Trophoblast cell (in vitro differentiated cells and primary cell): Measurements from ENCODE around the gene ZNF423.

ENCODE experiments used
- DNase-seq, 2 donors: peaks; one replicate each; pipeline ENCODE4 v3.0.0-alpha.2; 2016
- H2AFZ ChIP-seq: 2 replicates; pipeline ENCODE4 v1.6.1; 2013; ENCODE audit warnings: low read length, moderate library complexity, mild to moderate bottlenecking; ENCODE audit not compliant: insufficient read depth, poor library complexity
- H2AK5ac ChIP-seq: 2 replicates; pipeline ENCODE4 v1.6.1; 2013; ENCODE audit warnings: mild to moderate bottlenecking, low read length
- H2BK120ac ChIP-seq: 2 replicates; pipeline ENCODE4 v1.6.1; 2013; ENCODE audit warnings: low read length, mild to moderate bottlenecking, moderate library complexity; ENCODE audit not compliant: insufficient read depth, poor library complexity
- H2BK12ac ChIP-seq: 2 replicates; pipeline ENCODE4 v1.6.1; 2013; ENCODE audit warnings: mild to moderate bottlenecking, low read length, moderate library complexity
- H2BK5ac ChIP-seq: 2 replicates; pipeline ENCODE4 v1.6.1; 2013; ENCODE audit warnings: low read length, low read depth, moderate library complexity, mild to moderate bottlenecking; ENCODE audit not compliant: poor library complexity
- H3K14ac ChIP-seq: 2 replicates; pipeline ENCODE4 v1.6.1; 2013; ENCODE audit warnings: mild to moderate bottlenecking, low read length
- H3K18ac ChIP-seq: 2 replicates; pipeline ENCODE4 v1.6.1; 2013; ENCODE audit warnings: mild to moderate bottlenecking, low read length
- H3K23ac ChIP-seq: 2 replicates; pipeline ENCODE4 v1.6.1; 2013; ENCODE audit warnings: low read length
- H3K27ac ChIP-seq: 2 replicates; pipeline ENCODE4 v1.5.1; 2013; ENCODE audit warnings: low read depth, mild to moderate bottlenecking, inconsistent platforms, low read length, moderate library complexity
- H3K27me3 ChIP-seq: 2 replicates; pipeline ENCODE4 v1.6.1; 2013; ENCODE audit warnings: inconsistent platforms, mild to moderate bottlenecking, low read length, moderate library complexity; ENCODE audit not compliant: insufficient read depth
- H3K36me3 ChIP-seq, 2 experiments: 1 replicate in 1 of 2; 2 replicates in 1 of 2; pipeline ENCODE4 v1.6.1; 2013; ENCODE audit warnings: low read length in 2 of 2, mild to moderate bottlenecking in 2 of 2, moderate library complexity in 1 of 2; ENCODE audit not compliant: insufficient read depth in 2 of 2, control insufficient read depth in 1 of 2
- H3K4ac ChIP-seq: 2 replicates; pipeline ENCODE4 v1.6.1; 2013; ENCODE audit warnings: low read depth, mild to moderate bottlenecking, low read length, moderate library complexity
- H3K4me1 ChIP-seq, 2 experiments: 1 replicate in 1 of 2; 2 replicates in 1 of 2; pipeline ENCODE4 v1.6.1; 2013; ENCODE audit warnings: low read length in 2 of 2, mild to moderate bottlenecking in 2 of 2, moderate library complexity in 1 of 2; ENCODE audit not compliant: insufficient read depth in 2 of 2, control insufficient read depth in 1 of 2
- H3K4me2 ChIP-seq: 2 replicates; pipeline ENCODE4 v1.6.1; 2013; ENCODE audit warnings: inconsistent platforms, mild to moderate bottlenecking, low read length, moderate library complexity
- H3K4me3 ChIP-seq: 2 replicates; pipeline ENCODE4 v1.5.1; 2013; ENCODE audit warnings: mild to moderate bottlenecking, low read depth, low read length, inconsistent platforms
- H3K79me1 ChIP-seq: one replicate; pipeline ENCODE4 v1.6.1; 2013; ENCODE audit warnings: low read length
- H3K79me2 ChIP-seq: 2 replicates; pipeline ENCODE4 v1.6.1; 2013; ENCODE audit warnings: low read length, mild to moderate bottlenecking; ENCODE audit not compliant: control insufficient read depth, insufficient read depth, poor library complexity
- H3K9ac ChIP-seq: 2 replicates; pipeline ENCODE4 v1.6.1; 2013; ENCODE audit warnings: mild to moderate bottlenecking, low read length
- H3K9me3 ChIP-seq: 2 replicates; pipeline ENCODE4 v1.6.1; 2013; ENCODE audit warnings: low read depth, mild to moderate bottlenecking, control low read depth, inconsistent platforms, low read length; ENCODE audit not compliant: insufficient read depth
- H4K12ac ChIP-seq: 2 replicates; pipeline ENCODE4 v1.6.1; 2013; ENCODE audit warnings: low read depth, mild to moderate bottlenecking, low read length, moderate library complexity
- H4K8ac ChIP-seq: 2 replicates; pipeline ENCODE4 v1.6.1; 2013; ENCODE audit warnings: low read depth, mild to moderate bottlenecking, low read length, moderate library complexity
- H4K91ac ChIP-seq: one replicate; pipeline ENCODE4 v1.6.1; 2013; ENCODE audit warnings: low read depth, mild to moderate bottlenecking, low read length, moderate library complexity
- WGBS: extraction: QIAGEN DNeasy Blood & Tissue Kit; methylation state at CpG from one replicate; pipeline ENCODE4 v1.1.7; 2013; ENCODE audit warnings: missing lambda C conversion rate; ENCODE audit not compliant: insufficient read length, insufficient coverage; ENCODE audit errors: extremely low coverage; 5-methylcytosine and 5-hydroxymethylcytosine counted together

ZNF423 gene

GRCh38 chr16:49860593-49860992, 4.7 kb upstream of the ZNF423 start:
- Histone ChIP-seq H2BK12ac (no peak overlapping the region), H4K12ac (no peak overlapping the region)
- no CpG with 5 or more reads among the region's 2 CpGs for WGBS

DNA sequence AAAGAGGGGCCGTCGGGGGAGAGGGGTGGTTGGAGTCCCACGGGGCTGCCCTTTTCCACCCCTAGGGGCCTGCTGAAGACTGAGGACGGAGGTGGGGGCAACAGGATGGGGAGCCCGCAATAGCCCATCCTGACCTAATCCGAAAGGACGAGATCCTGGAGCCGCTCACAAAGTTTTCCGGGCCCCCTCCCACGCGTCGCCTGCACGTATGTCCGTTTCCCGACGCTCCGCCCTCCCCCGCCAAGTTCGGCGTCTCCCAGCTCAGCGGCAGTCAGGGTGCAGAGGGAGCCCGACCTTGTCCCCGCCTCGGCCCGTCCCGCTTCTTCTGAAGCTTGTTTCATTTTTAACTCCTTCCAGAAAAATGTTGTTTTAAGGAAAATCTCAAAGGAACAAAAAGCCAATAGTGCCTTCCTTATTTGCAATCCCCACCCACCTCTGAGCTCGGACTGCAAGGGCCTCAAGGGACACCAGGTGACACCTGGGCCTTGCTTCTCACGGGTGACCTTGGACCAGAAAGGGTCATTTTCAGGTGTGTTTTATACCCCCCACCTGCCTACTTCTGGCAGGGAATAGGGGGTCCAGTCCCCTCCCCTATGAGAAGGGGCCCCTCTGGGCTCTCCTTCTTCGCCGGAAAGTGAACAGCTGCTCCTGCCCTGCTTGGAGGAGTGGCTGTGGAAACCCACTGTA, 3.4 kb upstream of the ZNF423 start:
- Histone ChIP-seq H2AFZ (peak overlapping the region; percentile 81), H2BK12ac (no peak overlapping the region), H2BK5ac (no peak overlapping the region), H3K18ac (peak overlapping the region; percentile 27), H3K4me3 (peak overlapping the region; percentile 49), H4K12ac (peak overlapping the region; percentile 31), H3K4ac (no peak overlapping the region), H3K27me3 (peaks cover 8% of the 10 kb centered on the region), H3K79me1 (peaks cover 40% of the 10 kb centered on the region), H3K36me3 (no peaks in the 10 kb centered on the region), H3K9me3 (no peaks in the 10 kb centered on the region), H3K27ac (no peak overlapping the region), H4K8ac (peak overlapping the region; percentile 75), H3K79me2 (peaks cover 13% of the 10 kb centered on the region), H3K4me2 (peak overlapping the region; percentile 98), H2BK120ac (peak overlapping the region; percentile 41), H3K23ac (no peak overlapping the region), H3K4me1 (peaks cover 8 to 14% of the 10 kb centered on the region in 2 experiments), H3K9ac (no peak overlapping the region), H4K91ac (peak overlapping the region; percentile 75), H2AK5ac (no peak overlapping the region), H3K14ac (peak overlapping the region; percentile 89)
- DNase-seq: peak in 1 of 2 donors; percentile 25
- no CpG with 5 or more reads among the region's 30 CpGs for WGBS

More at GRCh38 chr16:49860593-49860992, 4.7 kb upstream of the ZNF423 start:
- H2AFZ ChIP-seq: no peak overlapping the region
- no peak overlapping the region for H2BK5ac ChIP-seq
- H3K4me1 ChIP-seq: peaks cover 8 to 14% of the 10 kb centered on the region in 2 experiments
- no peak overlapping the region for H3K18ac ChIP-seq
- H3K36me3 ChIP-seq: no peaks in the 10 kb centered on the region
- no peak overlapping the region for H4K8ac ChIP-seq
- no peak overlapping the region for H3K9ac ChIP-seq
- H3K14ac ChIP-seq: no peak overlapping the region
- H3K79me1 ChIP-seq: peaks cover 28% of the 10 kb centered on the region
- no peak overlapping the region for H3K23ac ChIP-seq
- H3K27ac ChIP-seq: no peak overlapping the region
- no peak overlapping the region for H3K4me2 ChIP-seq
- H3K79me2 ChIP-seq: peaks cover 4% of the 10 kb centered on the region
- no peaks in the 10 kb centered on the region for H3K9me3 ChIP-seq
- peaks cover 8% of the 10 kb centered on the region for H3K27me3 ChIP-seq
- no peak overlapping the region for H3K4ac ChIP-seq
- no peak for DNase-seq
- no peak overlapping the region for H4K91ac ChIP-seq
- H2AK5ac ChIP-seq: no peak overlapping the region
- no peak overlapping the region for H3K4me3 ChIP-seq
- H2BK120ac ChIP-seq: no peak overlapping the region

GRCh38 chr16:49858200-49859124, 2.5 kb upstream of the ZNF423 start:
- H3K27me3 ChIP-seq: peaks cover 8% of the 10 kb centered on the region
- DNase-seq: no peak
- H3K36me3 ChIP-seq: no peaks in the 10 kb centered on the region
- H3K14ac ChIP-seq: peak overlapping the region; percentile 89
- H3K79me2 ChIP-seq: peaks cover 19% of the 10 kb centered on the region
- WGBS: no CpG with 5 or more reads among the region's 90 CpGs
- peak overlapping the region; percentile 63 for H2BK12ac ChIP-seq
- peak overlapping the region; percentile 75 for H4K8ac ChIP-seq
- peaks cover 14 to 20% of the 10 kb centered on the region in 2 experiments for H3K4me1 ChIP-seq
- peak overlapping the region; percentile 84 for H4K12ac ChIP-seq
- H3K18ac ChIP-seq: peak overlapping the region; percentile 94
- H3K4me3 ChIP-seq: peak overlapping the region; percentile 66
- H3K27ac ChIP-seq: no peak overlapping the region
- H3K9ac ChIP-seq: no peak overlapping the region
- peak overlapping the region; percentile 53 for H3K4ac ChIP-seq
- no peak overlapping the region for H3K23ac ChIP-seq
- no peak overlapping the region for H2BK5ac ChIP-seq
- peak overlapping the region; percentile 75 for H4K91ac ChIP-seq
- H2AFZ ChIP-seq: peak overlapping the region; percentile 81
- no peak overlapping the region for H2AK5ac ChIP-seq
- no peaks in the 10 kb centered on the region for H3K9me3 ChIP-seq
- peak overlapping the region; percentile 98 for H3K4me2 ChIP-seq
- H3K79me1 ChIP-seq: peaks cover 45% of the 10 kb centered on the region
- peak overlapping the region; percentile 41 for H2BK120ac ChIP-seq

DNA sequence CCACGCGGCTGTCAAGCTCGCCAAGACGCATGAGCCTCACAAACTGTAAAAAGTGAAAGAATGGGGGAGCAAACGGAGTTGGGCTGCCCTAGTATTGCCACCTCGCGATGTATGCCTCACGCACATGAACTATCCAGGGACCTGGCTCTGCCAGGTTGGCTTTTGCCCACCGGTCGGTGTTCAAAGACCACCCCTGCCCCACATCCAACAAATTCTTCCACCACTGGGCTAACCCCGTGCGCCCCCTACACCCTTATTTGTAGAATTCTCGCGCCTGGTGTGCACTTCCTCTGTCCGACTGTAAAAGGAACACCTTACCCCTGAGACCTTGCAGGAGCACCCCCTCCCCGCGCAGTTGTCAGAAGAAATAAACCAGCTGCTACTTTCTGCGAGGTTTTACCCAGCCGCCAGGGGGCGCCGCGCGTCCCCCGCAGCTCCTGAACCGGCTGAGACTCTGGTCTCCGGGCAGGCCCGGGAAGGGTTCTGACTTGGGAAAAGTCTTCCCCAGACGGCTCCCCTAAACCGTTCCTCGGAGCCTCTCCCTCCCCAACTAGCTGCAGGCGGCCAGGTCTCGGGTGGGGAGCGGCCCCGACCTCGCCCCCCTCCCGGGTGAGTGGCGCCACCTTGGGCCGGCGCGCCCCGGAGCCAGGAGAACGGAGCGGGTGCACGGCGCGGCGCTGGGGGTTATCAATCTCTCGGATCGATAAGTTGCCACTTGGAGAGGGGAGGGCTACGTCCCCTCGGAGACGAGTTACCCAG, 1.7 kb upstream of the ZNF423 start:
- H2AFZ ChIP-seq: peak overlapping the region; percentile 62
- H3K9me3 ChIP-seq: no peaks in the 10 kb centered on the region
- no peaks in the 10 kb centered on the region for H3K36me3 ChIP-seq
- H3K9ac ChIP-seq: no peak overlapping the region
- peak overlapping the region; percentile 14 for H3K4ac ChIP-seq
- H4K8ac ChIP-seq: peak overlapping the region; percentile 78
- H3K4me1 ChIP-seq: peaks cover 20 to 22% of the 10 kb centered on the region in 2 experiments
- H4K12ac ChIP-seq: peak overlapping the region; percentile 70
- peak; percentile 57 to 75 for DNase-seq
- peak overlapping the region; percentile 91 for H4K91ac ChIP-seq
- H2AK5ac ChIP-seq: no peak overlapping the region
- H3K79me1 ChIP-seq: peaks cover 45% of the 10 kb centered on the region
- peaks cover 8% of the 10 kb centered on the region for H3K27me3 ChIP-seq
- peak overlapping the region; percentile 75 for H3K4me3 ChIP-seq
- peak overlapping the region; percentile 93 for H2BK12ac ChIP-seq
- peak overlapping the region; percentile 86 for H3K14ac ChIP-seq
- H2BK120ac ChIP-seq: peak overlapping the region; percentile 71
- peak overlapping the region; percentile 100 for H3K27ac ChIP-seq
- no CpG with 5 or more reads among the region's 52 CpGs for WGBS
- no peak overlapping the region for H2BK5ac ChIP-seq
- peak overlapping the region; percentile 86 for H3K23ac ChIP-seq
- H3K18ac ChIP-seq: peak overlapping the region; percentile 99
- H3K4me2 ChIP-seq: peak overlapping the region; percentile 98
- H3K79me2 ChIP-seq: peaks cover 19% of the 10 kb centered on the region
